Fibroblast of lung (primary cell): ENCODE measurements around the gene IGSF23.

Experiments
- CTCF ChIP-seq, 2 donors: IDR thresholded peaks in 1 of 2; conservative IDR thresholded peaks in 1 of 2; 1 replicate in 1 of 2; 2 replicates in 1 of 2; pipeline ENCODE4 v1.5.1; 2011 to 2012; ENCODE audit warnings: low read length in 2 of 2, control low read depth in 1 of 2, inconsistent platforms in 1 of 2, low read depth in 1 of 2, mild to moderate bottlenecking in 1 of 2
- EZH2 ChIP-seq: IDR thresholded peaks from 2 replicates; pipeline ENCODE4 v1.5.1; 2012; ENCODE audit warnings: low read length, control low read depth, mild to moderate bottlenecking; ENCODE audit errors: missing control alignments

- TF ChIP-seq CTCF (conservative IDR thresholded peaks at IDR 0.05 in 1 of 2, IDR thresholded peaks at IDR 0.05 in 1 of 2; ENCODE audit: low read depth in 1 of 2, low read length in 2 of 2) (no peak), EZH2 (no peak)
Measured at GRCh38 chr19:44607049-44607448, 6.3 kb upstream of the IGSF23 start.
